Measurements from ENCODE around the gene SIX1. TPM values are rescaled to one million over a fixed set of nuclear protein-coding genes. Genes with fewer than 3 reads are reported as not detected.

Gene SIX1
- total RNA-seq, 2 donors from 2014 or later: 23.5 to 25.0 TPM

DNA sequence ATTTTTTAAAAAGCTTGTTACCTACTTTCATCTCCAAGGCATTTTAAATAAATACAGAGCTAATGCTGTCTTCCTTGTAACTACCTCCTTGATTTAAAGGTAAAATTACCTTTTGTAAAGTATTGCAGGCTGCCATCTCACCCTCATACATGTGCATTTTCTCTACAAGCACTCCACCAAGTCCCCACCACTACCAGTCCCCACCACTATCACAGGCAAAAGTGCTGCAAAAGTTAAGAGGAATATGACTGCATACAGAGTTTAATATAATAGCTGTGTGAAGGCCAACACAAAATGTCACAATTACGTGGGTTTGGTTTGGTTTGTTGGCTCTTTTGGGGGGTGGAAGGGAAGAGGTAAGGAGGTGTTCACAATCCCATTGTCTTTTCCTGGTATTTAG, 9.6 kb downstream of the SIX1 start:
- no peak for DNase-seq (ENCODE audit: low spot score)
- Histone ChIP-seq H3K4me1 (replicated peaks) (peaks cover 2% of the 10 kb centered on the region), H3K27ac (no peak overlapping the region), H3K9me3 (no peaks in the 10 kb centered on the region), H3K36me3 (no peaks in the 10 kb centered on the region), H3K27me3 (replicated peaks; ENCODE audit: insufficient read depth) (no peaks in the 10 kb centered on the region), H3K4me3 (no peak overlapping the region)
- 0% methylated on average over 1 of the region's 1 CpG for WGBS
- intact Hi-C loops (cut with DNase I): no loop called here
- TF ChIP-seq POLR2A (IDR thresholded peaks at IDR 0.05) (no peak), POLR2AphosphoS5 (IDR thresholded peaks at IDR 0.05) (no peak), CTCF (IDR thresholded peaks at IDR 0.05) (no peak)

- TF ChIP-seq POLR2AphosphoS5 (IDR thresholded peaks at IDR 0.05) (no peak), CTCF (IDR thresholded peaks at IDR 0.05) (no peak), POLR2A (IDR thresholded peaks at IDR 0.05) (no peak)
- intact Hi-C loops (cut with DNase I): no loop called here
- WGBS: 10% methylated on average over 40 of the region's 55 CpGs
Observed at GRCh38 chr14:60637479-60638315, 11.6 kb downstream of the SIX1 start.

DNA sequence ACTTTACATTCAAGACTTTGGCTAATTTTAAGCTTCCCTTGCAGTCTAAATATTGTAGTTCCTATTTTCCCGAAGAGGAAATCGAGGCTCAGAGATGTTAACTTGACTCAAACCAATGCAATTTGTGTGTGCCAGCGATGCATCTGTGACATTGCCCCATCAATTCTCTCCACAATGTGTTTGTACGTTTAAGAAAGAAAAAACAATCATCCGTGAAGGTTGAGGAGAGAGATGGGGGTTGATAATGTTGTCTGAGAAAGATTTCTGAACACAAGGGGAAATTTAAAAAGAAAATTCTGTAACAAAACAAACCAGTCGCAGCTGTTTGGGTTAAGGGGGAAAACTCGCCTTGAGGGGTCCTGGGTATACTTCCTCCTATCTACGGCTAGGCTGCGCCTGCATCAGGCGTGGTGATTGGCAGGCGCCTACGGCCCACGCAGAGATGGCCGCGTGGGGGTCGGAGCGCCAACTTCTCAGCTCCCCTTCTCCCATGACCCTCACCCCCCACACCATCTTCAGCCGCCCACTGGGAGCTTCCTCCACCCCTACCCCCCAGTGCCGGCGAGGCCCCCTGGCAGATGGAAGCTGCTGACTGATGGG, 12.3 kb downstream of the SIX1 start:
- TF ChIP-seq POLR2AphosphoS5 (IDR thresholded peaks at IDR 0.05): no peak
- no peak for TF ChIP-seq CTCF (IDR thresholded peaks at IDR 0.05)
- no peak for TF ChIP-seq POLR2A (IDR thresholded peaks at IDR 0.05)
- Histone ChIP-seq H3K27me3 (replicated peaks; ENCODE audit: insufficient read depth) (no peaks in the 10 kb centered on the region), H3K4me1 (replicated peaks) (peaks cover 2% of the 10 kb centered on the region), H3K27ac (peak overlapping the region; percentile 68 to 77), H3K4me3 (peak overlapping the region in 1 of 2 donors; percentile 25), H3K36me3 (no peaks in the 10 kb centered on the region), H3K9me3 (no peaks in the 10 kb centered on the region)
- WGBS: 57% methylated on average over 20 of the region's 20 CpGs
- intact Hi-C loops (cut with DNase I): no loop called here
- DNase-seq (ENCODE audit: low spot score): no peak

More at GRCh38 chr14:60637479-60638315, 11.6 kb downstream of the SIX1 start:
- peak overlapping the region; percentile 68 to 77 for H3K27ac ChIP-seq
- no peaks in the 10 kb centered on the region for H3K36me3 ChIP-seq
- H3K9me3 ChIP-seq: no peaks in the 10 kb centered on the region
- no peaks in the 10 kb centered on the region for H3K27me3 ChIP-seq (replicated peaks; ENCODE audit: insufficient read depth)
- H3K4me1 ChIP-seq (replicated peaks): peaks cover 2% of the 10 kb centered on the region
- DNase-seq (ENCODE audit: low spot score): peak; percentile 21
- H3K4me3 ChIP-seq: peak overlapping the region; percentile 1 to 25

DNA sequence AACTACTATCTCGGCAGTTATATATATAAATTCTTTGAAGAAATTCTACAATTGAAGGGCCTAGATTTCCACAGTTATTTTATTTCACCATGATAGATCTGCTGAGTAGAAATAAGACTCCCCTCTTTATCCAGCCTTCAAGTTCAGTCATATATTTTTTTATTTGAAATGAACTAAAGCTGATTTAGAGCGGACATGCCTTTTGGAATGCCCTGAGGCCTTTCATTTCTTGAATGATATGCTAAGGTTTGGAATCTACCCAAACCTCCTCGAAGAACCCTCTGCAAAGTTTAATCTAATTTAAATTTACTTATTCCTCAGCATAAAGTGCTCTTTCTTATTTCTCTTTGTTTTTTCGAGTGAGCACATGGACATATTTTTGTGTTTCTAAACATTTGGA, 15.1 kb downstream of the SIX1 start:
- TF ChIP-seq POLR2AphosphoS5 (IDR thresholded peaks at IDR 0.05) (no peak), POLR2A (IDR thresholded peaks at IDR 0.05) (no peak), CTCF (IDR thresholded peaks at IDR 0.05) (no peak)
- no peaks in the 10 kb centered on the region for H3K9me3 ChIP-seq
- no peaks in the 10 kb centered on the region for H3K36me3 ChIP-seq
- no peak overlapping the region for H3K27ac ChIP-seq
- 56% methylated on average over 4 of the region's 4 CpGs for WGBS
- intact Hi-C loops (cut with DNase I): no loop called here
- peaks cover 2% of the 10 kb centered on the region for H3K4me1 ChIP-seq (replicated peaks)
- H3K4me3 ChIP-seq: no peak overlapping the region
- H3K27me3 ChIP-seq (replicated peaks; ENCODE audit: insufficient read depth): no peaks in the 10 kb centered on the region
- no peak for DNase-seq (ENCODE audit: low spot score)
